GM18858 (cell line): ENCODE data around the gene INHBE.
A peak's percentile ranks its signal among the peaks of the same experiment; 100 is the strongest.
"Not testable (repeated sequence)": the region's sequence is repeated elsewhere in the genome, so short reads cannot be mapped to it uniquely, and the experiment has no call there.

Experiments
- ATAC-seq: cut with Tn5 transposase; IDR thresholded peaks from one replicate; pipeline ENCODE4 v1.9.1; 2021; ENCODE audit not compliant: unreplicated experiment

Gene INHBE

GRCh38 chr12:57454566-57455373 is at the start of gene INHBE:
INHBE (plus strand) TSS chr12:57455307; CDS start chr12:57455537, 230 bp downstream.
- ATAC-seq = no peak

- no peak for ATAC-seq
Measured at GRCh38 chr12:57410534-57410933, 44.6 kb upstream of the INHBE start.

- ATAC-seq = not testable (repeated sequence)
Measured at GRCh38 chr12:57414160-57414559, 40.9 kb upstream of the INHBE start.

- ATAC-seq = no peak
Measured at GRCh38 chr12:57415088-57415487, 40.0 kb upstream of the INHBE start.

GRCh38 chr12:57416039-57416996 is 38.8 kb upstream of the INHBE start:
- no peak for ATAC-seq

- ATAC-seq = no peak
Measured at GRCh38 chr12:57418255-57418654, 36.9 kb upstream of the INHBE start.

- no peak for ATAC-seq
Measured at GRCh38 chr12:57419495-57419894, 35.6 kb upstream of the INHBE start.

- ATAC-seq = no peak
Measured at GRCh38 chr12:57420482-57420881, 34.6 kb upstream of the INHBE start.

GRCh38 chr12:57426948-57427347 is 28.2 kb upstream of the INHBE start:
- not testable (repeated sequence) for ATAC-seq

- no peak for ATAC-seq
Measured at GRCh38 chr12:57428965-57429364, 26.1 kb upstream of the INHBE start.

- no peak for ATAC-seq
Measured at GRCh38 chr12:57429473-57430111, 25.5 kb upstream of the INHBE start.

GRCh38 chr12:57430112-57430930 is 24.8 kb upstream of the INHBE start:
- ATAC-seq = peak; percentile 26

GRCh38 chr12:57430931-57431566 is 24.1 kb upstream of the INHBE start, which contains the start of gene R3HDM2:
R3HDM2 (minus strand) TSS chr12:57431043; CDS start chr12:57310428, 120,615 bp downstream.
- ATAC-seq = peak; percentile 89

GRCh38 chr12:57431654-57432188 is 23.4 kb upstream of the INHBE start:
- no peak for ATAC-seq

- ATAC-seq = no peak
Measured at GRCh38 chr12:57433370-57433769, 21.7 kb upstream of the INHBE start.

GRCh38 chr12:57434517-57435223 is 20.4 kb upstream of the INHBE start, which contains the start of gene INHBC:
INHBC (plus strand) TSS chr12:57434784; CDS start chr12:57434887, 103 bp downstream.
- no peak for ATAC-seq

- no peak for ATAC-seq
Measured at GRCh38 chr12:57435293-57435692, 19.8 kb upstream of the INHBE start.

- ATAC-seq = no peak
Measured at GRCh38 chr12:57438400-57438799, 16.7 kb upstream of the INHBE start.

GRCh38 chr12:57439762-57440266 is 15.3 kb upstream of the INHBE start:
- ATAC-seq = no peak
